ENCODE measurements around the gene LGALS14.

DNA sequence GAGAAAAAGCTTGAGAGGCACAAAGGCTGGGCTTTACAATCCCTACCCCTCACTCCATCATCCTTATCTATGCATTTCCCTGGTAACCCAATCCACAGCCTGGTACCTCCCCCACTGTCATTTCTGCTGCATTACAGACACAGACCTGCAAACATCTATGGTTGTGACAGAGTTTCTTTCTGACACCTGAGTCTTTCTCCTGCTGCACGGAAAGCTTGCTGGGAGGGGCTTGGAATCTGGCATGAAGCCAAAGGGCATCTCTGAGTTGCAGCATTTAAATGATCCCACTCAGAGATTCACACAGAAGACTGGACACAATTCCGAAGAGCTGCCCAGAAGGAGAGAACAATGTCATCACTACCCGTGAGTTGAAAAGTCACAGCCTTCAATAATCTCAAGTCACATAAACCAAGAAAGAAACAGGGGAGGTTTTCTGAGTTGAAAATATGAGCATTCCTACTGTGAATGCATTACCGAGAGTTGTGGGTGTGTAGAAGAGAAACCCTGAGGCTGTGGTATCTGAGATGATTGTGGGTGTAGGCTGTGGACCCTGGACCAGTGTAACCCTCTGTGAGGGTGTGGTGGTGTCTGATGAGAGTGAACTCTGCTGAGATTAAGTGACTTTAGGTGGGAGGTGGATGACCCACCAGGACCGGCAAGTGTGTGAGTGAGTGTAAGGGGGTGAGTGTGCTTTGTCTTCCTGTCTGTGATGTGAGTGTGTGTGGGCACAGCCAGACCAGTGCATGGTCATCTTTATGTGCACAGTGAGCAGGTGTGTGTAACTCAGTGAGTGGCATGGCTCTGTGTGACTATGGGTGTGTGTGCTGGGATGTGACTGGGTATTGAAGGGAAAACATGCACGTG is at the start of gene LGALS14:
- TF ChIP-seq, protein P1, sequence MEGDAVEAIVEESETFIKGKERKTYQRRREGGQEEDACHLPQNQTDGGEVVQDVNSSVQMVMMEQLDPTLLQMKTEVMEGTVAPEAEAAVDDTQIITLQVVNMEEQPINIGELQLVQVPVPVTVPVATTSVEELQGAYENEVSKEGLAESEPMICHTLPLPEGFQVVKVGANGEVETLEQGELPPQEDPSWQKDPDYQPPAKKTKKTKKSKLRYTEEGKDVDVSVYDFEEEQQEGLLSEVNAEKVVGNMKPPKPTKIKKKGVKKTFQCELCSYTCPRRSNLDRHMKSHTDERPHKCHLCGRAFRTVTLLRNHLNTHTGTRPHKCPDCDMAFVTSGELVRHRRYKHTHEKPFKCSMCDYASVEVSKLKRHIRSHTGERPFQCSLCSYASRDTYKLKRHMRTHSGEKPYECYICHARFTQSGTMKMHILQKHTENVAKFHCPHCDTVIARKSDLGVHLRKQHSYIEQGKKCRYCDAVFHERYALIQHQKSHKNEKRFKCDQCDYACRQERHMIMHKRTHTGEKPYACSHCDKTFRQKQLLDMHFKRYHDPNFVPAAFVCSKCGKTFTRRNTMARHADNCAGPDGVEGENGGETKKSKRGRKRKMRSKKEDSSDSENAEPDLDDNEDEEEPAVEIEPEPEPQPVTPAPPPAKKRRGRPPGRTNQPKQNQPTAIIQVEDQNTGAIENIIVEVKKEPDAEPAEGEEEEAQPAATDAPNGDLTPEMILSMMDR (IDR thresholded peaks at IDR 0.05): no peak
- TF ChIP-seq POLR2AphosphoS5 (IDR thresholded peaks at IDR 0.05) (no peak), POLR2A (IDR thresholded peaks at IDR 0.05) (no peak)
